ENCODE measurements around the gene IMMP2L. TPM values are rescaled to one million over a fixed set of nuclear protein-coding genes. Genes with fewer than 3 reads are reported as not detected.

The IMMP2L gene
- total and polyA plus RNA-seq, 2 donors (not counting 3 experiments of a cell fraction or from before 2014, with no cell fraction given) = 9.9 to 11.8 TPM

GRCh38 chr7:111027396-111027795 lies 534.9 kb downstream of the IMMP2L start:
- H3K27me3 ChIP-seq (ENCODE audit: control insufficient read depth in 2 of 2, insufficient read depth in 2 of 2, low read length in 2 of 2) = no peaks in the 10 kb centered on the region
- TF ChIP-seq GATA2 (IDR thresholded peaks at IDR 0.05; ENCODE audit: insufficient read depth, insufficient read length, low read depth, low read length) (no peak), POLR2A (IDR thresholded peaks at IDR 0.05; ENCODE audit: low read depth, low read length) (no peak), MYC (IDR thresholded peaks at IDR 0.05; ENCODE audit: low read depth, low read length) (no peak)
- TF ChIP-seq, protein P1, sequence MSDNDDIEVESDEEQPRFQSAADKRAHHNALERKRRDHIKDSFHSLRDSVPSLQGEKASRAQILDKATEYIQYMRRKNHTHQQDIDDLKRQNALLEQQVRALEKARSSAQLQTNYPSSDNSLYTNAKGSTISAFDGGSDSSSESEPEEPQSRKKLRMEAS (IDR thresholded peaks at IDR 0.05; ENCODE audit: insufficient read depth, insufficient read length) = no peak
- no peaks in the 10 kb centered on the region for H3K9me3 ChIP-seq (replicated peaks; ENCODE audit: control insufficient read depth, insufficient read depth, low read length)
- no peak overlapping the region for H3K4me2 ChIP-seq (ENCODE audit: insufficient read depth, low read length)
- H3K4me3 ChIP-seq (replicated peaks in 1 of 3; ENCODE audit: insufficient read depth in 1 of 3, low read depth in 1 of 3, low read length in 3 of 3) = no peak overlapping the region
- intact Hi-C loops (cut with micrococcal nuclease) (no loop called here), dilution Hi-C loops (cut with MboI; ENCODE audit: extremely low pct_ligation_motif_present, low sequenced_read_pairs) (no loop called here)
- H3K36me3 ChIP-seq (ENCODE audit: control insufficient read depth in 2 of 2, extremely low read depth in 1 of 2, insufficient read depth in 2 of 2, low read length in 2 of 2) = no peaks in the 10 kb centered on the region
- no TSS peak for BruUV-seq (replicated peaks)
- CTCF ChIA-PET = no interaction called here
- DNase-seq (ENCODE audit: low read depth, low spot score) (no peak), FAIRE-seq (no peak)
- POLR2A ChIA-PET = no interaction called here
- H3K9ac ChIP-seq (replicated peaks; ENCODE audit: extremely low read depth, insufficient read depth, low read length) = no peak overlapping the region
- H3K9me1 ChIP-seq (replicated peaks; ENCODE audit: control insufficient read depth, extremely low read depth, insufficient read depth, low read length) = no peaks in the 10 kb centered on the region
- no peaks in the 10 kb centered on the region for H3K79me2 ChIP-seq (ENCODE audit: control insufficient read depth, insufficient read depth, low read length)
- H2AFZ ChIP-seq (ENCODE audit: low read depth, low read length) = no peak overlapping the region
- H4K20me1 ChIP-seq (replicated peaks; ENCODE audit: control insufficient read depth, extremely low read depth, insufficient read depth, low read length) = no peaks in the 10 kb centered on the region
- peaks cover 21% of the 10 kb centered on the region for H3K4me1 ChIP-seq (ENCODE audit: control insufficient read depth, extremely low read depth, insufficient read depth, low read length)
- H3K27ac ChIP-seq (ENCODE audit: insufficient read depth, low read depth, low read length) = no peak overlapping the region

- no peak overlapping the region for H3K27ac ChIP-seq (ENCODE audit: insufficient read depth, low read depth, low read length)
- no peaks in the 10 kb centered on the region for H4K20me1 ChIP-seq (replicated peaks; ENCODE audit: control insufficient read depth, extremely low read depth, insufficient read depth, low read length)
- dilution Hi-C loops (cut with MboI; ENCODE audit: extremely low pct_ligation_motif_present, low sequenced_read_pairs) = no loop called here
- no peaks in the 10 kb centered on the region for H3K79me2 ChIP-seq (ENCODE audit: control insufficient read depth, insufficient read depth, low read length)
- H3K36me3 ChIP-seq (ENCODE audit: control insufficient read depth in 2 of 2, extremely low read depth in 1 of 2, insufficient read depth in 2 of 2, low read length in 2 of 2) = no peaks in the 10 kb centered on the region
- ChIA-PET POLR2A (no interaction called here), CTCF (no interaction called here)
- H3K9me3 ChIP-seq (replicated peaks; ENCODE audit: control insufficient read depth, insufficient read depth, low read length) = no peaks in the 10 kb centered on the region
- DNase-seq (ENCODE audit: low read depth, low spot score) = no peak
- TF ChIP-seq CTCF (IDR thresholded peaks at IDR 0.05; ENCODE audit: extremely low read depth in 1 of 2, insufficient read depth in 1 of 2, low read depth in 1 of 2, low read length in 2 of 2) (no peak), POLR2AphosphoS5 (IDR thresholded peaks at IDR 0.05; ENCODE audit: insufficient read depth, low read depth, low read length) (no peak), POLR2A (IDR thresholded peaks at IDR 0.05; ENCODE audit: low read depth, low read length) (no peak), FOS (IDR thresholded peaks at IDR 0.05; ENCODE audit: borderline replicate concordance, insufficient read depth, low read length) (no peak), MYC (IDR thresholded peaks at IDR 0.05; ENCODE audit: low read depth, low read length) (no peak), GATA2 (IDR thresholded peaks at IDR 0.05; ENCODE audit: insufficient read depth, insufficient read length, low read depth, low read length) (no peak), EZH2 (IDR thresholded peaks at IDR 0.05; ENCODE audit: borderline replicate concordance, low read depth, low read length, severe bottlenecking) (no peak), JUN (IDR thresholded peaks at IDR 0.05; ENCODE audit: borderline replicate concordance, insufficient read depth, insufficient read length, low read depth) (no peak)
- TF ChIP-seq, protein P1 (IDR thresholded peaks at IDR 0.05; ENCODE audit: insufficient read depth, insufficient read length) = no peak
- intact Hi-C loops (cut with micrococcal nuclease) = no loop called here
- H3K9ac ChIP-seq (replicated peaks; ENCODE audit: extremely low read depth, insufficient read depth, low read length) = no peak overlapping the region
- no peak overlapping the region for H2AFZ ChIP-seq (ENCODE audit: low read depth, low read length)
- no peaks in the 10 kb centered on the region for H3K27me3 ChIP-seq (ENCODE audit: control insufficient read depth in 2 of 2, insufficient read depth in 2 of 2, low read length in 2 of 2)
- H3K9me1 ChIP-seq (replicated peaks; ENCODE audit: control insufficient read depth, extremely low read depth, insufficient read depth, low read length) = no peaks in the 10 kb centered on the region
- BruUV-seq (replicated peaks) = no TSS peak
- H3K4me3 ChIP-seq (replicated peaks in 1 of 3; ENCODE audit: insufficient read depth in 1 of 3, low read depth in 1 of 3, low read length in 3 of 3) = no peak overlapping the region
- no peak overlapping the region for H3K4me2 ChIP-seq (ENCODE audit: insufficient read depth, low read length)
- H3K4me1 ChIP-seq (ENCODE audit: control insufficient read depth, extremely low read depth, insufficient read depth, low read length) = peaks cover 21% of the 10 kb centered on the region
- no peak for FAIRE-seq
Observed at GRCh38 chr7:111026806-111027205, 535.5 kb downstream of the IMMP2L start.
